Prostate gland (tissue), 2 donors: Measurements from ENCODE around the gene ZNF599. TPM values are rescaled to one million over a fixed set of nuclear protein-coding genes. Genes with fewer than 3 reads are reported as not detected.

ENCODE experiments used
- DNase-seq: peaks from one replicate; pipeline ENCODE4 v3.0.0-alpha.2; 2019; ENCODE audit warnings: low spot score
- H3K27ac ChIP-seq, 2 donors: fragments of 200-600 bp; sonication (generic); 2 replicates each; pipeline ENCODE4 v1.5.1; 2017 to 2019
- H3K27me3 ChIP-seq: fragments of 200-600 bp; sonication (generic); replicated peaks from 2 replicates; pipeline ENCODE4 v1.5.1; 2019; ENCODE audit not compliant: insufficient read depth
- H3K36me3 ChIP-seq, 2 donors: fragments of 200-600 bp; sonication (generic); 1 replicate in 1 of 2; 2 replicates in 1 of 2; pipeline versions ENCODE4 v1.5.1 to v1.8.1; 2017 to 2019
- H3K4me1 ChIP-seq: fragments of 200-600 bp; sonication (generic); replicated peaks from 2 replicates; pipeline ENCODE4 v1.5.1; 2019
- H3K4me3 ChIP-seq, 2 donors: fragments of 200-600 bp; sonication (generic); 2 replicates each; pipeline ENCODE4 v1.5.1; 2017 to 2019
- H3K9me3 ChIP-seq: fragments of 200-600 bp; sonication (generic); 2 replicates; pipeline ENCODE4 v1.5.1; 2017
- CTCF ChIP-seq, 4 experiments: fragments of 200-600 bp in 2 of 4; fragments of 450-650 bp in 2 of 4; sonication (generic) in 2 of 4; IDR thresholded peaks; 1 replicate in 3 of 4; 2 replicates in 1 of 4; pipeline ENCODE4 v1.5.1; 2016 to 2019; ENCODE audit warnings: antibody characterized with exemption in 4 of 4, mild to moderate bottlenecking in 2 of 4, moderate library complexity in 2 of 4
- POLR2A ChIP-seq: fragments of 450-650 bp; IDR thresholded peaks from one replicate; pipeline ENCODE4 v1.6.1; 2016; ENCODE audit warnings: antibody characterized with exemption, mild to moderate bottlenecking
- POLR2AphosphoS5 ChIP-seq: sonication (generic); formaldehyde crosslinking; IDR thresholded peaks from one replicate; pipeline ENCODE4 v1.6.1; 2017; ENCODE audit warnings: antibody characterized with exemption
- WGBS: methylation state at CpG from one replicate; pipeline ENCODE4 v1.1.5; 2018; 5-methylcytosine and 5-hydroxymethylcytosine counted together
- intact Hi-C: fragments of 100-400 bp; cut with DNase I; formaldehyde crosslinking; loops from one replicate; pipeline ENCODE4 v1.14.2; 2022
- total RNA-seq, 2 donors: library from RNA; depleted of rRNA; stranded (reverse); fragments of >200 nt; gene quantifications; one replicate each; pipeline ENCODE4 v1.1.0, GENCODE V29; 2016

ZNF599 gene
- total RNA-seq, 2 donors from 2014 or later, result 14.8 to 19.3 TPM

GRCh38 chr19:34725400-34725799 is 47.6 kb downstream of the ZNF599 start:
- Histone ChIP-seq H3K36me3 (no peaks in the 10 kb centered on the region), H3K27me3 (no peaks in the 10 kb centered on the region), H3K27ac (no peak overlapping the region), H3K4me1 (no peaks in the 10 kb centered on the region), H3K4me3 (no peak overlapping the region), H3K9me3 (no peaks in the 10 kb centered on the region)
- 33% methylated on average over 6 of the region's 6 CpGs for WGBS
- intact Hi-C loops, result no loop called here
- DNase-seq, result no peak
- no peak for TF ChIP-seq CTCF (IDR thresholded peaks at IDR 0.05)
- no peak for TF ChIP-seq POLR2AphosphoS5
- no peak for TF ChIP-seq POLR2A

DNA sequence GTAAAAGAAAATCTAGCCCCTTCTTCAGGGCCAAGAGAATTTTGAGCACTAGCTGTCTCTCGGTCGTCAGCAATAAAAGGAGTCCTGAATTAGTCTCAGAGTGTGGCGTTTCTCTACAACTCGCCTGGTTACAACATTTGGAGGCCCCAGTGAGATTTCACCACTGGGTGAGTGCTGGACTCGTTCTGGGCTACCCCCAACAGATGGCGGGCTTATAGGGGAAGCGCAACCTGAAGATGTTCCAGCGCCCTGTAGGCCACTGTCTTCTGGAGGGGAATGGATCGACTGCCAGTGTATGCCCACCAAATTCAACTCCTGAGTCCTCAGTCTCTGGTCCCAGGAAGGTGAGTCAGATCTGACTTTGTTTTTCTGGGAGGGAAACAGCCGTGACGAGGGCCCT is 50.7 kb downstream of the ZNF599 start:
- Histone ChIP-seq H3K9me3 (no peaks in the 10 kb centered on the region), H3K27me3 (no peaks in the 10 kb centered on the region), H3K4me3 (no peak overlapping the region), H3K4me1 (no peaks in the 10 kb centered on the region), H3K27ac (no peak overlapping the region), H3K36me3 (no peaks in the 10 kb centered on the region)
- DNase-seq, result no peak
- intact Hi-C loops, result no loop called here
- 54% methylated on average over 11 of the region's 11 CpGs for WGBS
- TF ChIP-seq POLR2A (no peak), POLR2AphosphoS5 (no peak), CTCF (IDR thresholded peaks at IDR 0.05) (no peak)

GRCh38 chr19:34715357-34715756 is 57.7 kb downstream of the ZNF599 start:
- no peak for TF ChIP-seq POLR2A
- no peak for TF ChIP-seq POLR2AphosphoS5
- no peak for TF ChIP-seq CTCF (IDR thresholded peaks at IDR 0.05)
- no peaks in the 10 kb centered on the region for H3K36me3 ChIP-seq
- intact Hi-C loops, result no loop called here
- H3K27me3 ChIP-seq, result no peaks in the 10 kb centered on the region
- H3K4me3 ChIP-seq, result no peak overlapping the region
- DNase-seq, result no peak
- H3K4me1 ChIP-seq, result no peaks in the 10 kb centered on the region
- no peaks in the 10 kb centered on the region for H3K9me3 ChIP-seq
- no peak overlapping the region for H3K27ac ChIP-seq

DNA sequence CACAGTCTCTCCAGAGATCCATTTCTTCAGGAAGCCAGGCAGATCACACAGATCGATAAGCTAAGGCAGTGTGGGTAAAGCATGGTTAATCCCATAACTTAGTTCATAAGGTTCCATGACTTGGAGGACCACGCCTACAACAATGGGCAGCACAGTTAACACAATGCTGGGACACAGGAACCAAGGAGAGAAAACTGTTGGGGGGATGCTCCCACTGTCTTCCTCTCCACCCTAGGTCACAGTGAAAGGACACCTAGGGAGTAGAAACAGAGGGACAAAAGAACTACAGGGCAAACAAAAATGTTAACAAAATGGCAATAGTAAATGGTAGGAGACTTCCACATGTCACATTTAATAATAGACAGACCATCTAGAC is 59.8 kb downstream of the ZNF599 start:
- H3K27me3 ChIP-seq, result no peaks in the 10 kb centered on the region
- TF ChIP-seq POLR2AphosphoS5, result no peak
- no peak for TF ChIP-seq POLR2A
- no peak for TF ChIP-seq CTCF (IDR thresholded peaks at IDR 0.05)
- no peaks in the 10 kb centered on the region for H3K4me1 ChIP-seq
- no peaks in the 10 kb centered on the region for H3K36me3 ChIP-seq
- H3K4me3 ChIP-seq, result no peak overlapping the region
- no peak overlapping the region for H3K27ac ChIP-seq
- no peaks in the 10 kb centered on the region for H3K9me3 ChIP-seq
- WGBS, result 92% methylated on average over 2 of the region's 2 CpGs
- no peak for DNase-seq
- intact Hi-C loops, result loop anchor here (2.0 to 5.0 kb wide), 2 partner anchors 74 to 211 kb away; no protein-coding TSS in a partner anchor

DNA sequence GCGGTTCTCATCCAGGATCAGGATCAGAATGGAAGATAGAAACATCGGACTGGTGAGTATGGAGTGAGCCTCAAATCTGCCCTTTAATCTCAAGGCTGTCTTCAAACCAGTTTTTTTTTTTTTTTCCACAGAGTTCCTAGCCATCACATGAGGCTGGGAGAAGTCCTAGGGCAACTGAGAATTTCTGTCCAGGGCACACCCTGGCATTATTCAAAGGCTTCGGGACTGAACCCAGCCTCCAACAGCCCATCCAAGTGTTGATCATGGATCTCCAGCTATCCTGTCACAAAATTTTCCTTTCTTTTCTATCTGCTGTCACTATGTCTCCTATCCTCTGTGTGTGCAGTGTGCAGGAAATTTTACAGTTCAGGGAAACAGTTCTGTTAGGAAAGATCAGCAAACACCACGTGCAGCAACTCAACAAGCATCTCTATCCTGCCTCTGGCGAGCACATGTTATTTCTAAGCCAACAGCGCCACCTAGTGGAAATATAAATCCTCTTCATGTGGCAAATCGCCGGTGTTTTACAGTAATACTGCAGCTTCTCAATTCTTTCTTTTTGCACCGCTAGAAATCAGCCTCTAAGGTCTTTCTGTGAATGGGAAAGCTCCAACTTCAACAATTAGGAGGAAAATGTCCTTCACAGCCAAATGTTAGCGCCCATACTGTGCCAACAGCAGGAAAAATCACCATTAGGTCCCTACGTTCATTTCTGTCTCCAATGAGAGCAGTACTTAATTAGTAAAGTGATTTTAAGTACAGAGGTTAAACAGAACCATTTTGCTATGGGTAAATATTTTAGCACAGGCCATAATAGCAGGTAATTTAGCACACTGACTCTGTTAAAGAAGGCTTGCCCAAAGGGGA is 60.4 kb downstream of the ZNF599 start:
- Histone ChIP-seq H3K27me3 (no peaks in the 10 kb centered on the region), H3K4me1 (no peaks in the 10 kb centered on the region), H3K27ac (no peak overlapping the region), H3K4me3 (no peak overlapping the region), H3K36me3 (no peaks in the 10 kb centered on the region), H3K9me3 (no peaks in the 10 kb centered on the region)
- intact Hi-C loops, result loop anchor here (2.0 to 5.0 kb wide), 2 partner anchors 74 to 210 kb away; no protein-coding TSS in a partner anchor
- 35% methylated on average over 11 of the region's 11 CpGs for WGBS
- TF ChIP-seq POLR2AphosphoS5 (peak; percentile 69), CTCF (IDR thresholded peaks at IDR 0.05) (peak; percentile 52 to 97 (median 84)), POLR2A (no peak)
- DNase-seq, result peak; percentile 77
